ENCODE data around the gene PIEZO2.

- no peak for TF ChIP-seq CTCF (IDR thresholded peaks at IDR 0.05; ENCODE audit: low read depth, low read length, poor library complexity, severe bottlenecking)
- no peak for TF ChIP-seq EZH2phosphoT487 (IDR thresholded peaks at IDR 0.05; ENCODE audit: borderline replicate concordance, low read length)
These were observed 250.9 kb downstream of the PIEZO2 start for GRCh38 chr18:10898417-10898974.

Data from DOHH2 (cell line).